Left lung (tissue), 10 donors: ENCODE data around the gene ZNF275. TPM values are rescaled to one million over a fixed set of nuclear protein-coding genes. Genes with fewer than 3 reads are reported as not detected.
"Not testable (repeated sequence)": the region's sequence is repeated elsewhere in the genome, so short reads cannot be mapped to it uniquely, and the experiment has no call there.

Experiments used
- ATAC-seq: fragments of 200-7000 bp; cut with Tn5 transposase; one replicate; pipeline ENCODE4 v1.9.1; 2020; ENCODE audit warnings: moderate library complexity
- DNase-seq, 4 donors: peaks; one replicate each; pipeline ENCODE4 v3.0.0-alpha.2; 2013 to 2020
- H3K27ac ChIP-seq, 2 donors: fragments of 200-600 bp; sonication (generic) in 1 of 2; one replicate each; pipeline versions ENCODE4 v1.5.0 to v1.8.0; 2020 to 2021
- H3K27me3 ChIP-seq, 2 donors: fragments of 200-600 bp; sonication (generic) in 1 of 2; one replicate each; pipeline versions ENCODE4 v1.5.0 to v1.8.0; 2020 to 2021
- H3K36me3 ChIP-seq, 2 donors: fragments of 200-600 bp; sonication (generic) in 1 of 2; one replicate each; pipeline versions ENCODE4 v1.5.0 to v1.8.0; 2020 to 2021
- H3K4me1 ChIP-seq, 2 donors: fragments of 200-600 bp; one replicate each; pipeline ENCODE4 v1.8.0; 2021
- H3K4me3 ChIP-seq, 2 donors: fragments of 200-600 bp; sonication (generic) in 1 of 2; one replicate each; pipeline versions ENCODE4 v1.5.0 to v1.8.0; 2020 to 2021; ENCODE audit warnings: mild to moderate bottlenecking in 1 of 2
- H3K9me3 ChIP-seq, 2 donors: fragments of 200-600 bp; sonication (generic) in 1 of 2; one replicate each; pipeline versions ENCODE4 v1.5.0 to v1.8.0; 2020 to 2021
- CTCF ChIP-seq, 2 donors: fragments of 200-600 bp; sonication (generic) in 1 of 2; IDR thresholded peaks; one replicate each; pipeline versions ENCODE4 v1.5.0 to v1.8.0; 2021; ENCODE audit warnings: antibody characterized with exemption in 2 of 2
- intact Hi-C, 2 donors: fragments of 100-400 bp; cut with DNase I; formaldehyde crosslinking; loops; one replicate each; pipeline versions ENCODE4 v1.11.2 to v1.14.2; 2022
- polyA plus RNA-seq, 6 donors: library from polyadenylated mRNA; unstranded; fragments of 120-200 nt; gene quantifications; one replicate each; pipeline ENCODE4 v1.2.1, GENCODE V29; 2013; ENCODE audit not compliant: insufficient read length in 6 of 6
- total RNA-seq, 2 donors: library from RNA; stranded (reverse); fragmentation: NEBNext Ultra II Directional; extraction: Animal tissue kit (Norgen Biotek cat#: 25700); gene quantifications; one replicate each; pipeline ENCODE4 v1.2.1, GENCODE V29; 2021
- donor health status: DM: no; HTN: yes; CAD: no.
- donor health status: DM: no; HTN: no; CAD: no.

Gene ZNF275
- total and polyA plus RNA-seq, 8 donors = 7.6 to 18.6 (median 15.8) TPM

- no peak for TF ChIP-seq CTCF (IDR thresholded peaks at IDR 0.05)
- H3K9me3 ChIP-seq = no peaks in the 10 kb centered on the region
- H3K27me3 ChIP-seq = no peaks in the 10 kb centered on the region
- intact Hi-C loops = no loop called here
- no peak overlapping the region for H3K27ac ChIP-seq
- ATAC-seq (no peak), DNase-seq (no peak)
- no peaks in the 10 kb centered on the region for H3K4me1 ChIP-seq
- H3K36me3 ChIP-seq = no peaks in the 10 kb centered on the region
- H3K4me3 ChIP-seq = no peak overlapping the region
Observed at GRCh38 chrX:153387987-153388721, 54.2 kb downstream of the ZNF275 start.

GRCh38 chrX:153388722-153389459 is 54.9 kb downstream of the ZNF275 start:
- H3K4me3 ChIP-seq = no peak overlapping the region
- H3K36me3 ChIP-seq = no peaks in the 10 kb centered on the region
- H3K4me1 ChIP-seq = no peaks in the 10 kb centered on the region
- H3K9me3 ChIP-seq = no peaks in the 10 kb centered on the region
- no peak for TF ChIP-seq CTCF (IDR thresholded peaks at IDR 0.05)
- no peak for ATAC-seq
- DNase-seq = no peak
- H3K27me3 ChIP-seq = no peaks in the 10 kb centered on the region
- no peak overlapping the region for H3K27ac ChIP-seq
- intact Hi-C loops = no loop called here

- H3K27ac ChIP-seq, H3K4me1 ChIP-seq, H3K36me3 ChIP-seq, ATAC-seq, H3K27me3 ChIP-seq, H3K4me3 ChIP-seq, intact Hi-C loops, H3K9me3 ChIP-seq, DNase-seq: not testable (repeated sequence)
Observed at GRCh38 chrX:153389460-153389768, 55.5 kb downstream of the ZNF275 start.

GRCh38 chrX:153392642-153393321 is 58.8 kb downstream of the ZNF275 start:
- H3K9me3 ChIP-seq = no peaks in the 10 kb centered on the region
- no peak for DNase-seq

GRCh38 chrX:153394612-153395011 is 60.7 kb downstream of the ZNF275 start:
- DNase-seq (no peak), ATAC-seq (no peak)
- H3K9me3 ChIP-seq = no peaks in the 10 kb centered on the region
- TF ChIP-seq CTCF (IDR thresholded peaks at IDR 0.05) = no peak
- no peak overlapping the region for H3K27ac ChIP-seq
- intact Hi-C loops = no loop called here
- peaks cover 0 to 6% of the 10 kb centered on the region in 2 donors for H3K27me3 ChIP-seq
- no peaks in the 10 kb centered on the region for H3K36me3 ChIP-seq
- no peaks in the 10 kb centered on the region for H3K4me1 ChIP-seq
- no peak overlapping the region for H3K4me3 ChIP-seq

More at GRCh38 chrX:153392642-153393321, 58.8 kb downstream of the ZNF275 start:
- H3K4me1 ChIP-seq = no peaks in the 10 kb centered on the region
- H3K27me3 ChIP-seq = no peaks in the 10 kb centered on the region
- intact Hi-C loops = no loop called here
- no peak for TF ChIP-seq CTCF (IDR thresholded peaks at IDR 0.05)
- no peak for ATAC-seq
- no peak overlapping the region for H3K4me3 ChIP-seq
- H3K36me3 ChIP-seq = no peaks in the 10 kb centered on the region
- H3K27ac ChIP-seq = no peak overlapping the region
